Vagina (tissue), 2 donors: ENCODE results near the gene PPP2R5D.

ENCODE experiments used
- POLR2A ChIP-seq, 2 donors: fragments of 450-650 bp; IDR thresholded peaks; one replicate each; pipeline ENCODE4 v1.6.1; 2017; ENCODE audit warnings: antibody characterized with exemption in 2 of 2, mild to moderate bottlenecking in 2 of 2, moderate library complexity in 2 of 2
- POLR2AphosphoS5 ChIP-seq, 2 donors: sonication (generic); formaldehyde crosslinking; IDR thresholded peaks; one replicate each; pipeline ENCODE4 v1.9.0; 2017; ENCODE audit warnings: antibody characterized with exemption in 2 of 2, mild to moderate bottlenecking in 2 of 2, low read depth in 1 of 2; ENCODE audit not compliant: insufficient read depth in 1 of 2
- TF ChIP-seq, protein P1 (sequence below), 3 experiments: fragments of 450-650 bp in 2 of 3; fragments of 200-600 bp in 1 of 3; sonication (generic) in 1 of 3; IDR thresholded peaks; one replicate each; pipeline ENCODE4 v1.5.1; 2017 to 2019; ENCODE audit warnings: antibody characterized with exemption in 3 of 3, mild to moderate bottlenecking in 2 of 3, moderate library complexity in 2 of 3

DNA sequence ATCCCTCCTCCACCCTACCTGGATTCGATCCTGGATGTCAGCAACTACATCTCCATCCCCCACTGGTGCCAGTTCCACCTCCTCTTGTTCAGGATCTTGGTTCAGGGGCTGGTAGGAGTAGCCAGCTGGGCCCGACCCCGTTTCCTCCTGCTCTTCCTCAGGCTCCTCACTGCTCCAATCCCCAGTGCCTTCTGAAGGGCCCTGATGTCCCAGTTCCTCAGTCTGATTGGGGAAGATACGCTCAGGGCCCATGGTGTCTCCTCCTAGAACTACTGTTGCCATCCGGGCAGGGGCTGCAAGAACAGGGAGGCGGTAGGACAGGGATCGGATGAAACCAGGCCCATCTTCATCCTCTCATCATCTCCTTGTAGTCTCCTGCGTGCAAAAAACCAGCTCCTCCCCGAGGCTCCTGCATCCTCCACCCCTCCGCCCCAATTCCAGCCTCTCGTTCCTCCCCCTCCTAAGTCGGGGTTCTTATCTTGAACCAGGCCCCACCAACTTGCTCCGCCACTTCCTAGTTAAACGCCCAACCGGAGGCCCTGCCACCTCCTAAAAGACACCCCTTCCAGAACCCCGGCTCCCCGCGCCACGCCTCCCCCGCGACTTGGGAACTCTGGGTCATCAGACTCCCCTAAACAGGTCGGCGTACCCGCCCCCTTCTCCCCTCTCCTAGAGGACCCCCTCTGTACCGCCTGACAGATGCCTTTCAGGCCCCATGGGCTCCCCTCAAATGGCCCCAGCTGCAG lies 28.9 kb downstream of the PPP2R5D start:
- TF ChIP-seq, protein P1, sequence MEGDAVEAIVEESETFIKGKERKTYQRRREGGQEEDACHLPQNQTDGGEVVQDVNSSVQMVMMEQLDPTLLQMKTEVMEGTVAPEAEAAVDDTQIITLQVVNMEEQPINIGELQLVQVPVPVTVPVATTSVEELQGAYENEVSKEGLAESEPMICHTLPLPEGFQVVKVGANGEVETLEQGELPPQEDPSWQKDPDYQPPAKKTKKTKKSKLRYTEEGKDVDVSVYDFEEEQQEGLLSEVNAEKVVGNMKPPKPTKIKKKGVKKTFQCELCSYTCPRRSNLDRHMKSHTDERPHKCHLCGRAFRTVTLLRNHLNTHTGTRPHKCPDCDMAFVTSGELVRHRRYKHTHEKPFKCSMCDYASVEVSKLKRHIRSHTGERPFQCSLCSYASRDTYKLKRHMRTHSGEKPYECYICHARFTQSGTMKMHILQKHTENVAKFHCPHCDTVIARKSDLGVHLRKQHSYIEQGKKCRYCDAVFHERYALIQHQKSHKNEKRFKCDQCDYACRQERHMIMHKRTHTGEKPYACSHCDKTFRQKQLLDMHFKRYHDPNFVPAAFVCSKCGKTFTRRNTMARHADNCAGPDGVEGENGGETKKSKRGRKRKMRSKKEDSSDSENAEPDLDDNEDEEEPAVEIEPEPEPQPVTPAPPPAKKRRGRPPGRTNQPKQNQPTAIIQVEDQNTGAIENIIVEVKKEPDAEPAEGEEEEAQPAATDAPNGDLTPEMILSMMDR (IDR thresholded peaks at IDR 0.05), result no peak
- TF ChIP-seq POLR2A (IDR thresholded peaks at IDR 0.05) (no peak), POLR2AphosphoS5 (IDR thresholded peaks at IDR 0.05; ENCODE audit: insufficient read depth in 1 of 2, low read depth in 1 of 2) (no peak)
